ENCODE data around the gene CORT.

CORT gene

GRCh38 chr1:10474613-10475507 is 25.0 kb downstream of the CORT start, which contains the start of gene PEX14:
Gene PEX14 (plus strand): TSS chr1:10474950. CDS start chr1:10474967, 17 bp downstream.
- peak; percentile 83 for DNase-seq (ENCODE audit: low spot score)

- no peak for DNase-seq (ENCODE audit: low spot score)
These were observed 25.7 kb downstream of the CORT start for GRCh38 chr1:10475510-10475909.

DNA sequence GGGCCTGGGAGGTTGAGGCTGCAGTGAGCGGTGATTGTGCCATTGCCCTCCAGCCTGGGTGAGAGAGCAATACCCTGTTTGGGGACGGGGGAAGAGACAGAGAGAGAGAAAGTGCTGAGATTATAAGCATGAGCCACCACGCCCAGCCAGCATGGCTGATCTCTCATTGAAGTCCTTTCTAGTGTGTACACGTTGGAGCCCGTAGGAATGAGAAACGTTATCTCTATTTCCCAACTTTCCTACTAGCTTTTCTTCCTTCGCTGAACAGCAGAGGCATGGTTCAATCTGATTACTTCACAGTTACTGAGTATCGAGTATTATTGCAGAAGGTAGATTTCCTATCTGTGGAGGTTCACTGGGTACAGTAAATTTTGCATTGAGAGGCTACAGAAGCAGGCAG is 29.5 kb downstream of the CORT start:
- DNase-seq (ENCODE audit: low spot score) = no peak

DNA sequence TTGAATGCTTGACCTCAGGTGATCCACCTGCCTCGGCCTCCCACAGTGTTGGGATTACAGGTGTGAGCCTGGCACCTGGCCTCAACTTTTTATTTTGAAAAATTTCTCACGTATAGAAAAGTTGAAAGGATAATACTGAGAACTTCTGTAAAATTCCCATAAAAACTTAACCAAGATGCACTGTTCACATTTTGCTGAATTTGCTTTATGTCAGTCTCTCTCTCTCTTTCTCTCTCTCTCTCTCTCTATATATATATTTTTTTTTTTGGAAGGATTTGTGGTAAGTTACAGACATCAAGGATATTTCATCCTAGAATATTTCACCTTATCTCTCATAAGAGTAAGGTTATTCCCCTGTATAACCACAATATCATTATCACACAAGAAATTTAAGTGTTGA is 30.8 kb downstream of the CORT start:
- DNase-seq (ENCODE audit: low spot score) = no peak

GRCh38 chr1:10484521-10484920 is 34.7 kb downstream of the CORT start:
- no peak for DNase-seq (ENCODE audit: low spot score)

DNA sequence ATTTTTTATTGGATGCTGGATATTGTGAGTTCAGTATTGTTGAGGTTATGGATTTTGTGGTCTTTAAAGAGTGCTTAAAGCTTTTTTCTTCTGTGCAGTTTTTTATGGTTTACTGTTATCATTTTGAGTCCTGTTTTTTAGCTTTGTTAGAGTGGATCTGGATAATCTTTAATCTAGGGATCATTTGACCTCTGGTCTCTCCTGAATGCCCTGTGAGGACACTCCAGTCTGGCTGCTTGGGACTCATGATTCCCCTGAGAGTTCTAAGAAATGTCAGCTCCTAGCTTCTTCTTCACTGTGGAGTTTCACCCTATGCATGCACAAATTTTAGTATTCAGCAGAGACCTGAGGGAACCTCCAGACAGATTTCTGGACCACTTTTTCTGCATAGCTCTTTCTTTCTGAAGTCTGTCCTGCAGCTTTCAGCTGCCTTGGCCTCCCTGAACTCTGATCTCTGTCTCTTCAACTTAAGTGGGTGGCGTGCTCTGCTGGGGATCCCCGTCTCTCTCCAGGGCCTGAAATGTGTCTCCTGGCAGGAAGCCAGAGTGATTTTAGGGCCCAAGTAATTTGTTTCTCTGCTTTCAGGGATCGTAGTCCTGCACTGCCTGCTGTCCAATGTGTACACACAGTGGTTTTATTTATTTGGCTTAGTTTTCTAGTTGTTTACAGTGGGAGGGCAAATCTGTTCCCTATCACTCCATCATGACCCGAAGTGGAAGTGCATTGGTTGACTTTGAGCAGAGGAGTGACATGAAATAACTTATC is 39.6 kb downstream of the CORT start:
- no peak for DNase-seq (ENCODE audit: low spot score)

DNA sequence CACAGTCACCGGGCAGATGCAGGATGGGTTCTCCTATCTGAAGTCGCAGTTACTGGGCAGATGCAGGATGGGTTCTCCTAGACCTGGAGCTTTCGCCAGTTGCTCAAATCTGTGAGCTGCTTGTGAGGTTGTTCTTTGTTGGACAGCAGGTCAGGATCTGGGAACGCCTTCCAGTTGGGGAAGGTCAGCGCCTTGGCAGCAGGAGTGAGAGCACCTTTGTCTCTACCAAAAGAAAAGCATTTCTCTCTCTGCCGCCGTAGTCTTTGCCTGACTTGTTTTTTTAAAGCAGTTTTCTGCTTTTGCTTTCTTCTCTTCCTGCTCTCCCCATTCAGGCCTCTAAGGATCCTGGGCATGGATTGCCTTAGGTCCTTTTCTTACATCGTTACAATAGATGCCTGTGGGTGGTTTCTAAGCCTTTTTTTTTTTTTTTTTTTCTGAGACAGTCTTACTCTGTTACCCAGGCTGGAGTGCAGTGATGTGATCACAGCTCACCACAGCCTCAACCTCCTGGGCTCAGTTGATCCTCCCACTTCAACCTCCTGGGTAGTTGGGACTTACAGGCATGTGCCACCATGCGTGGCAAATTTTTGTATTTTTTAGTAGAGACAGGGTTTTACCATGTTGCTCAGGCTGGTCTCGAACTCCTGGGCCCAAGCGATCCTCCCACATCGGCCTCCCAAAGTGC is 40.6 kb downstream of the CORT start:
- no peak for DNase-seq (ENCODE audit: low spot score)

DNA sequence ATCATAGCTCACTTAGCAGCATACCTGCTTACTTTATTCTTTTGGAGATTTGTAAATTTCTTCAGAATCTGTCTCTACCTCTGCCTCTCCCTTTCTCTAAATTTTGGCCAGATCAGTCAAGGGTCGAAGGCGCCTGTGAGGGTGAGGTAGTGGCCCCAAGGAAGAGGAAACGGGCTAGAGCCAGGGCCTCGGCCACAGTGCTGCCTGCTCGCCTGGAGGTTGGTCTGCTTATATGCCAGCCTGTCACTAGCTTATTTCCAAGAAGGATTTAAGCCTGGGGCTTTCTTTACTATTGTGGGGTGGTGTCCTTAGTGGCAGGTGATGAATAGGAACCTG is 44.6 kb downstream of the CORT start:
- no peak for DNase-seq (ENCODE audit: low spot score)

DNA sequence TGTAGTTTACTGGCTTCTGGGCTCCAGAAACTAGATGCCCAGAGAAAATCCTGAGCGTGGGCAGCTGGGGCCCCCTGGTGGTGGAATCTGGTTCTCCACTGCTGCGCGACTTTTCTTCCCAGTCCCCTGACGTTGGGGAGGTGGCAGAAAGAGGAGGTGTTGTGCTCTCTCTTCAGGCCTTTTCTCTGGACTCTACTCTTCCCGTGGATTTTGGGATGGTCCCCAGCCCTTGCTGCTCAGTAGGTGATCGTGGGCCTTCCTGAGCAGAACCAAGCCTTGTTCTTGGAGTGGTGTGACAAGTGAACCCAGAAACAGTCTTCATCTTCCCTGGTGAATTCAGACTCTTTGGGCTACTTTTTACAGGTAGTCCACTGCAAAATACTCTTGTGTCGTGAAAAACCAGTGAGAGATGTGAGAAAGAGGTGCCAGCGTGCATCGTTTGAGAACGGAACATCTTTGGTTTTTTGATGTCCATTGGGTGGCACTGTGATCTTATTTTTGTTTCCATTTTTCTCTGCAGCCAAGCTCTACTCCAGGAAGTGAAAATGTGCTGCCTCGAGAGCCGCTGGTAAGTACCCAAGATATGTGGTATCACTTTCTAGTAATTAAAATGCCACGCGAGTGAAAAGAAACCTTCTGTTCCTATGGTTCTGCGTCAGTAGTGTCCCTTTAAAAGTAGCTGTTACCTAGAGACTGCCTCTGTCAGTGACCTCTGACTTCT is 45.1 kb downstream of the CORT start:
- peak; percentile 78 for DNase-seq (ENCODE audit: low spot score)

DNA sequence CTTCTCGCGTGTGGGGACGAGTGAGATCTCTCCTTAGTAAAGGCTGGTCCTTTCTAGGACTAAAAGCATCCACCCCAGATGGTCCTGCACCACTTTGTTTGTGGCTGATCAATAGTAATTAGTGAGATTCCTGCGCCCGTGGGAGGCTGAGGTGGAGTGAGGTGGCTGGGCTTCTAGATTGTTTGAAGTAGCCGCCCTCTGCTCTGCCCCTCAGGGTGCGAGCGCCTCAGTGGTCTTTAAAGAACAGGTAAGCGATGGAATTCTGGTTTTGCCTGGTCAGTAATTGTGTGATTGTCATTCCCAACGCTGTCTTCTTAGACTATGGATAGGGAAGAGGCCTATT is 45.6 kb downstream of the CORT start:
- DNase-seq (ENCODE audit: low spot score) = no peak

GRCh38 chr1:10495952-10496351 is 46.1 kb downstream of the CORT start:
- DNase-seq (ENCODE audit: low spot score) = no peak

- no peak for DNase-seq (ENCODE audit: low spot score)
These were observed 47.3 kb downstream of the CORT start for GRCh38 chr1:10497109-10497508.

GRCh38 chr1:10498231-10498630 is 48.4 kb downstream of the CORT start:
- DNase-seq (ENCODE audit: low spot score) = no peak

Data from hematopoietic multipotent progenitor cell treated with erythropoietin and hydrocortisone succinate and interleukin-3 and kit ligand, for 15 days (in vitro differentiated cells).